SK-N-SH (cell line): ENCODE measurements around the gene KRTAP5-2. TPM values are rescaled to one million over a fixed set of nuclear protein-coding genes. Genes with fewer than 3 reads are reported as not detected.

Source experiments
- CTCF ChIA-PET: fragments of 300-600, 350-600 bp; formaldehyde crosslinking; extraction: SDS; loops from one replicate; lab custom pipeline; 2021; lab: Yijun Ruan, JAX
- POLR2A ChIA-PET: fragments of 350-600 bp; sonication (Branson Sonifier 250); formaldehyde crosslinking; extraction: SDS; loops from one replicate; lab custom pipeline; 2020; ENCODE audit warnings: antibody characterized with exemption, inconsistent platforms; lab: Yijun Ruan, JAX
- DNase-seq: peaks from one replicate; pipeline ENCODE4 v3.0.0; 2012
- H2AFZ ChIP-seq: fragments of 200-600 bp; sonication (generic); 2 replicates; pipeline ENCODE4 v1.8.1; 2016; ENCODE audit warnings: antibody characterized with exemption, mild to moderate bottlenecking, low read depth
- H3F3A ChIP-seq: fragments of 200-600 bp; sonication (generic); replicated peaks from 2 replicates; pipeline ENCODE3; 2016; ENCODE audit warnings: antibody characterized with exemption, mild to moderate bottlenecking; ENCODE audit not compliant: insufficient read depth
- H3K27ac ChIP-seq, 2 experiments: fragments of 200-500 bp in 1 of 2; fragments of 200-600 bp in 1 of 2; sonication (Bioruptor generic) in 1 of 2; sonication (generic), shearing (Covaris generic) in 1 of 2; 2 replicates each; pipeline versions ENCODE4 v1.5.1 to v1.6.1; 2014 to 2016; ENCODE audit warnings: low read depth in 2 of 2, inconsistent platforms in 1 of 2, low read length in 1 of 2, mild to moderate bottlenecking in 1 of 2, mixed read lengths in 1 of 2
- H3K27me3 ChIP-seq: fragments of 200-600 bp; sonication (generic), shearing (Covaris generic); 2 replicates; pipeline ENCODE4 v1.6.1; 2016; ENCODE audit warnings: mixed run types; ENCODE audit not compliant: insufficient read depth
- H3K36me3 ChIP-seq, 2 experiments: fragments of 200-500 bp in 1 of 2; fragments of 200-600 bp in 1 of 2; sonication (Bioruptor generic) in 1 of 2; sonication (generic) in 1 of 2; replicated peaks in 1 of 2; 2 replicates each; pipeline versions ENCODE3 to v1.5.1; 2014 to 2016; ENCODE audit warnings: low read length in 1 of 2, mild to moderate bottlenecking in 1 of 2; ENCODE audit not compliant: insufficient read depth in 2 of 2, control insufficient read depth in 1 of 2
- H3K4me1 ChIP-seq, 2 experiments: fragments of 200-500 bp in 1 of 2; fragments of 200-600 bp in 1 of 2; sonication (Bioruptor generic) in 1 of 2; sonication (generic), shearing (Covaris generic) in 1 of 2; 2 replicates each; pipeline versions ENCODE4 v1.5.1 to v1.6.1; 2014 to 2016; ENCODE audit warnings: low read depth in 1 of 2, low read length in 1 of 2, mixed run types in 1 of 2; ENCODE audit not compliant: insufficient read depth in 2 of 2, control insufficient read depth in 1 of 2
- H3K4me2 ChIP-seq: fragments of 200-600 bp; sonication (generic), shearing (Covaris generic); 2 replicates; pipeline ENCODE4 v1.6.1; 2017; ENCODE audit warnings: mixed run types
- H3K4me3 ChIP-seq, 2 experiments: fragments of 200-500 bp in 1 of 2; fragments of 200-600 bp in 1 of 2; sonication (Bioruptor generic) in 1 of 2; sonication (generic), shearing (Covaris generic) in 1 of 2; 2 replicates each; pipeline versions ENCODE4 v1.5.1 to v1.8.1; 2014 to 2016; ENCODE audit warnings: low read depth in 2 of 2, inconsistent platforms in 1 of 2, low read length in 1 of 2, mild to moderate bottlenecking in 1 of 2, mixed read lengths in 1 of 2, moderate library complexity in 1 of 2
- H3K79me2 ChIP-seq: fragments of 200-600 bp; sonication (generic); 2 replicates; pipeline ENCODE4 v1.8.1; 2017; ENCODE audit warnings: mild to moderate bottlenecking; ENCODE audit not compliant: insufficient read depth
- H3K9ac ChIP-seq: fragments of 200-600 bp; sonication (generic); 2 replicates; pipeline ENCODE4 v1.6.1; 2017; ENCODE audit warnings: mixed run types
- H3K9me2 ChIP-seq: fragments of 200-600 bp; sonication (generic); 2 replicates; pipeline ENCODE4 v1.6.1; 2017; ENCODE audit warnings: mixed run types
- H3K9me3 ChIP-seq: fragments of 200-600 bp; sonication (generic); 2 replicates; pipeline ENCODE4 v1.6.1; 2017; ENCODE audit warnings: mixed run types, mild to moderate bottlenecking, moderate library complexity
- H4K20me1 ChIP-seq: fragments of 200-600 bp; sonication (generic); 2 replicates; pipeline ENCODE4 v1.6.1; 2017; ENCODE audit warnings: mild to moderate bottlenecking, mixed run types; ENCODE audit not compliant: insufficient read depth
- CHD2 ChIP-seq: fragments of 150-350 bp; IDR thresholded peaks from 2 replicates; pipeline ENCODE4 v1.6.1; 2018; ENCODE audit warnings: low read length; ENCODE audit not compliant: partially characterized antibody
- ELF1 ChIP-seq: IDR thresholded peaks from 2 replicates; pipeline ENCODE4 v1.4.0; 2012
- EP300 ChIP-seq, 2 experiments: IDR thresholded peaks; 2 replicates each; pipeline versions ENCODE4 v1.4.0 to v1.6.1; 2012; ENCODE audit warnings: borderline replicate concordance in 1 of 2, low read depth in 1 of 2, low read length in 1 of 2
- FOSL2 ChIP-seq: IDR thresholded peaks from 2 replicates; pipeline ENCODE4 v1.4.0; 2012; ENCODE audit warnings: low read depth, mild to moderate bottlenecking, moderate library complexity, borderline replicate concordance
- FOXM1 ChIP-seq: IDR thresholded peaks from 2 replicates; pipeline ENCODE4 v1.4.0; 2012; ENCODE audit warnings: low read depth, mild to moderate bottlenecking
- GATA2 ChIP-seq: sonication (generic); formaldehyde crosslinking; IDR thresholded peaks from 2 replicates; pipeline ENCODE4 v1.5.0; 2020; ENCODE audit warnings: mild to moderate bottlenecking, missing genetic modification reagents
- JUND ChIP-seq: IDR thresholded peaks from 2 replicates; pipeline ENCODE4 v1.4.0; 2012
- MAX ChIP-seq: IDR thresholded peaks from 2 replicates; pipeline ENCODE4 v1.4.0; 2012; ENCODE audit warnings: low read depth
- NFIC ChIP-seq: IDR thresholded peaks from 2 replicates; pipeline ENCODE4 v1.4.0; 2012; ENCODE audit warnings: borderline replicate concordance
- NRF1 ChIP-seq: IDR thresholded peaks from 2 replicates; pipeline ENCODE4 v1.6.1; 2012; ENCODE audit warnings: low read depth, mild to moderate bottlenecking, low read length
- POLR2AphosphoS5 ChIP-seq: IDR thresholded peaks from 2 replicates; pipeline ENCODE4 v1.6.1; 2012; ENCODE audit warnings: low read depth, low read length
- RAD21 ChIP-seq: IDR thresholded peaks from 2 replicates; pipeline ENCODE4 v1.6.1; 2012; ENCODE audit warnings: mild to moderate bottlenecking, low read length
- REST ChIP-seq: IDR thresholded peaks from 2 replicates; pipeline ENCODE4 v1.6.1; 2012; ENCODE audit warnings: mild to moderate bottlenecking, low read depth, low read length, moderate library complexity
- SMC3 ChIP-seq: IDR thresholded peaks from 2 replicates; pipeline ENCODE4 v1.6.1; 2012; ENCODE audit warnings: low read depth, low read length, improper control_type of control experiment
- TAF1 ChIP-seq: IDR thresholded peaks from 2 replicates; pipeline ENCODE4 v1.6.1; 2012; ENCODE audit warnings: low read depth, mild to moderate bottlenecking, low read length, moderate library complexity, borderline replicate concordance
- TCF12 ChIP-seq: IDR thresholded peaks from 2 replicates; pipeline ENCODE4 v1.4.0; 2012
- TEAD4 ChIP-seq: IDR thresholded peaks from 2 replicates; pipeline ENCODE4 v1.4.0; 2012; ENCODE audit warnings: mild to moderate bottlenecking, borderline replicate concordance; ENCODE audit not compliant: insufficient read depth
- YY1 ChIP-seq: IDR thresholded peaks from 2 replicates; pipeline ENCODE4 v1.4.0; 2012; ENCODE audit warnings: low read depth, mild to moderate bottlenecking
- WGBS: methylation state at CpG from one replicate; pipeline ENCODE4 v1.1.6; 2017; ENCODE audit warnings: low lambda C conversion rate; 5-methylcytosine and 5-hydroxymethylcytosine counted together
- polyA plus RNA-seq, 3 experiments: library from polyadenylated mRNA; depleted of rRNA; stranded (reverse); fragments of >200 nt; gene quantifications; 2 replicates each; pipeline ENCODE4 v1.2.3, GENCODE V29; 2012
- TF ChIP-seq, protein P1 (sequence below): fragments of 150-350 bp; IDR thresholded peaks from 2 replicates; pipeline ENCODE4 v1.6.1; 2016; ENCODE audit warnings: mild to moderate bottlenecking, low read depth, low read length

The KRTAP5-2 gene
- polyA plus RNA-seq, 1 of the 3 experiments (the other 2 are of a cell fraction), result not detected

- TF ChIP-seq REST, result no peak
- TF ChIP-seq, all 33 proteins: peak for 0
Measured at GRCh38 chr11:1557051-1557884, 40.8 kb downstream of the KRTAP5-2 start (continued).

DNA sequence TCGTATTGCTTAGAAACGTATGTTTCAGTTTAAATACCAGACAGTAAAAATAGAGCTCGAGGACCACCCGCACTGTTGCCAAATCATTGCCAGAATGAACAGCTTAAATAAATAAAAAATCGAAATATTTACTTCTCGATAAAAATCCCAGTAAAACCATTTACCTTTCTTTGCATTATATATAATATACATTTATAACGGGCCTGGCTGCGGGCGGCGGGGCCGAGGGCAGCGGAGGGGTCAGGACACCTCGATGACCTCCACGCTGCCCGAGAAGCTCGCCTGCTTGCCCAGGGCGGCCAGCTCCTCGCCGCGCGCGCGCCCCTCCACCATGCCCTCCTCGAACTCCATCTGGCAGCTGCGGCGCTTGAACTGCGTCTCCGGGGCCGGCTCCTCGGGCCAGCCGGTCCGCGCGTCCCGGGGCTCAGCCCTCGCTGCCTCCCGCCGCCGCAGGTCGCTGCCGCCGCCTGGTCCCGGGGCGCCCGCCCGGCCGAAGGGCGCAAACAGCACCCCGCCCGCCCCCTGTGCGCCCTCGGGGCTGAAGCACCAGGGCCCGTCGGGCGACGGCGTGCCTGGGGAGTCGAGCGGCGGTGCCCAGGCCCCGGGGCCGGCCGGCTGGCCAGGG is 41.7 kb downstream of the KRTAP5-2 start:
- POLR2A ChIA-PET, result interaction anchor here (0.7 kb wide), 1 partner anchor 53 kb away, joined by 3 read pairs; no protein-coding TSS in a partner anchor
- Histone ChIP-seq H3K79me2 (no peaks in the 10 kb centered on the region), H3K9me2 (no peaks in the 10 kb centered on the region), H3K4me3 (no peak overlapping the region), H3K27me3 (no peaks in the 10 kb centered on the region), H3F3A (no peaks in the 10 kb centered on the region), H3K9me3 (no peaks in the 10 kb centered on the region), H3K4me2 (no peak overlapping the region), H3K36me3 (no peaks in the 10 kb centered on the region), H3K9ac (no peak overlapping the region), H4K20me1 (no peaks in the 10 kb centered on the region), H2AFZ (no peak overlapping the region), H3K27ac (no peak overlapping the region), H3K4me1 (peaks cover 0 to 12% of the 10 kb centered on the region in 2 experiments; a peak in 2 of 4 replicates)
- TF ChIP-seq JUND (no peak), GATA2 (CRISPR knock-in tag) (no peak), POLR2AphosphoS5 (no peak), TEAD4 (no peak), MAX (no peak), TCF12 (no peak), YY1 (no peak), NRF1 (no peak), FOXM1 (no peak)
- DNase-seq, result no peak
- CTCF ChIA-PET, result interaction anchor here (1.0 to 2.3 kb wide), 3 partner anchors 10 to 18 kb away, joined by 3 to 14 read pairs (median 14); no protein-coding TSS in a partner anchor
- WGBS, result 92% methylated on average over 35 of the region's 63 CpGs

DNA sequence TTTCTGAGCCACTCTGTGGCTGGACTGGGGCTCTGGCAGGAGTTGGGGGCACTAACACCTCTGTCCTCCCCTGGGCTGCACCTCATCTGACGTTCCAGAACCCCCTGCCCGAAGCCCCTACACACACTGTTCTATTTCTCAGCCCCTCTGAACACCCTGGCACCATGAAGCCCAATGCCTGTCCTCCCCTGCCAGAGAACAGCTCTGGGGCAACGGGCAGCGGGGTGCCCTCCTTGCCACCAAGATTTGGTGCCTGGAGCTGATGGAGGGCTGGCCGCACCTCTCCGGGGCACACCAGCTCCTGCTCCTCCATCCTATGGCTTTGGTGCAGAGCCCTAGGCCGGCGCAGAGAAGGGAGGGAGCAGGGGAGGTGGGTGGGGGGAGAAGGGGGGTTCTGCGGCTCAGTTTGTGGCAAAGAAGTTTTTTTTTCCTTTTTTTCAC is 42.4 kb downstream of the KRTAP5-2 start:
- no peak overlapping the region for H3K27ac ChIP-seq
- H3K79me2 ChIP-seq, result no peaks in the 10 kb centered on the region
- H3K36me3 ChIP-seq, result no peaks in the 10 kb centered on the region
- H3K4me2 ChIP-seq, result no peak overlapping the region
- no peaks in the 10 kb centered on the region for H3F3A ChIP-seq
- no peak for DNase-seq
- H2AFZ ChIP-seq, result no peak overlapping the region
- no peak overlapping the region for H3K4me3 ChIP-seq
- 69% methylated on average over 3 of the region's 9 CpGs for WGBS
- ChIA-PET CTCF (interaction anchor here (0.6 to 2.3 kb wide), 4 partner anchors 9 to 78 kb away, joined by 3 to 14 read pairs (median 9); no protein-coding TSS in a partner anchor), POLR2A (no interaction called here)
- peaks cover 0 to 12% of the 10 kb centered on the region in 2 experiments; a peak in 2 of 4 replicates for H3K4me1 ChIP-seq
- H3K27me3 ChIP-seq, result no peaks in the 10 kb centered on the region
- no peaks in the 10 kb centered on the region for H4K20me1 ChIP-seq
- H3K9me2 ChIP-seq, result no peaks in the 10 kb centered on the region
- no peaks in the 10 kb centered on the region for H3K9me3 ChIP-seq
- TF ChIP-seq, protein P1, sequence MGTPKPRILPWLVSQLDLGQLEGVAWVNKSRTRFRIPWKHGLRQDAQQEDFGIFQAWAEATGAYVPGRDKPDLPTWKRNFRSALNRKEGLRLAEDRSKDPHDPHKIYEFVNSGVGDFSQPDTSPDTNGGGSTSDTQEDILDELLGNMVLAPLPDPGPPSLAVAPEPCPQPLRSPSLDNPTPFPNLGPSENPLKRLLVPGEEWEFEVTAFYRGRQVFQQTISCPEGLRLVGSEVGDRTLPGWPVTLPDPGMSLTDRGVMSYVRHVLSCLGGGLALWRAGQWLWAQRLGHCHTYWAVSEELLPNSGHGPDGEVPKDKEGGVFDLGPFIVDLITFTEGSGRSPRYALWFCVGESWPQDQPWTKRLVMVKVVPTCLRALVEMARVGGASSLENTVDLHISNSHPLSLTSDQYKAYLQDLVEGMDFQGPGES, result no peak
- TF ChIP-seq FOSL2, result no peak
- TF ChIP-seq FOXM1, result no peak
- TF ChIP-seq TAF1, result no peak
- no peak for TF ChIP-seq TCF12
- TF ChIP-seq SMC3, result no peak
- TF ChIP-seq NFIC, result no peak
- no peak for TF ChIP-seq ELF1
- no peak for TF ChIP-seq RAD21
- TF ChIP-seq MAX, result no peak
- no peak for TF ChIP-seq EP300 (IDR thresholded peaks at IDR 0.05; ENCODE audit: borderline replicate concordance in 1 of 2, low read depth in 1 of 2, low read length in 1 of 2)
- TF ChIP-seq JUND, result no peak
- no peak for TF ChIP-seq CHD2
- TF ChIP-seq, all 33 proteins: peak for 0
- H3K9ac ChIP-seq, result no peak overlapping the region
